Mesodermal cell (in vitro differentiated cells): ENCODE data around the gene UBXN6.

ENCODE experiments used
- H3K27ac ChIP-seq: 2 replicates; pipeline ENCODE4 v1.7.0; 2013; ENCODE audit warnings: mild to moderate bottlenecking, low read depth, low read length, moderate library complexity; ENCODE audit not compliant: severe bottlenecking
- H3K36me3 ChIP-seq: 2 replicates; pipeline ENCODE4 v1.7.1; 2013; ENCODE audit warnings: mild to moderate bottlenecking, low read length, moderate library complexity; ENCODE audit not compliant: control insufficient read depth, insufficient read depth
- H3K4me1 ChIP-seq: one replicate; pipeline ENCODE4 v1.7.1; 2013; ENCODE audit warnings: mild to moderate bottlenecking, low read length; ENCODE audit not compliant: insufficient read depth, control insufficient read depth, poor library complexity, severe bottlenecking
- H3K4me3 ChIP-seq: 2 replicates; pipeline ENCODE4 v1.7.0; 2013; ENCODE audit warnings: low read length, control low read depth, mild to moderate bottlenecking; ENCODE audit not compliant: insufficient read depth, poor library complexity, severe bottlenecking; ENCODE audit errors: extremely low read depth
- H3K9me3 ChIP-seq: 2 replicates; pipeline ENCODE4 v1.7.1; 2013; ENCODE audit warnings: mild to moderate bottlenecking, low read length, moderate library complexity; ENCODE audit not compliant: control insufficient read depth
- WGBS, 2 experiments: methylation state at CpG; one replicate each; pipeline ENCODE4 v1.1.5; 2013; ENCODE audit warnings: missing lambda C conversion rate in 2 of 2; ENCODE audit not compliant: insufficient coverage in 2 of 2; 5-methylcytosine and 5-hydroxymethylcytosine counted together

Gene UBXN6

DNA sequence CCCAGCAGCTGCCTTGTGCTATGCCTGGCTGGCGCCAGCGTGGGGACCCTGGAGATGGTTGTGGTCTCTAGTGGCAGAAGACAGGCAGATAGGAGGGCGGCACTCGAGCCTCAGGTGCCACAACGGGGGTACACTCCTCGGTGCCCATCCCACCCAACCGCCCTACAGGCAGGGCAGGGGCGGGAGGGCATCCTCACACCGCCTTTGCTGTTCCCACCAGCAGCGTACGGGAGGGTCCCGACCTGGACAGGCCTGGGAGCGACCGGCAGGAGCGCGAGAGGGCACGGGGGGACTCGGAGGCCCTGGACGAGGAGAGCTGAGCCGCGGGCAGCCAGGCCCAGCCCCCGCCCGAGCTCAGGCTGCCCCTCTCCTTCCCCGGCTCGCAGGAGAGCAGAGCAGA lies 44.1 kb upstream of the UBXN6 start:
- H3K36me3 ChIP-seq: peaks cover 64% of the 10 kb centered on the region

DNA sequence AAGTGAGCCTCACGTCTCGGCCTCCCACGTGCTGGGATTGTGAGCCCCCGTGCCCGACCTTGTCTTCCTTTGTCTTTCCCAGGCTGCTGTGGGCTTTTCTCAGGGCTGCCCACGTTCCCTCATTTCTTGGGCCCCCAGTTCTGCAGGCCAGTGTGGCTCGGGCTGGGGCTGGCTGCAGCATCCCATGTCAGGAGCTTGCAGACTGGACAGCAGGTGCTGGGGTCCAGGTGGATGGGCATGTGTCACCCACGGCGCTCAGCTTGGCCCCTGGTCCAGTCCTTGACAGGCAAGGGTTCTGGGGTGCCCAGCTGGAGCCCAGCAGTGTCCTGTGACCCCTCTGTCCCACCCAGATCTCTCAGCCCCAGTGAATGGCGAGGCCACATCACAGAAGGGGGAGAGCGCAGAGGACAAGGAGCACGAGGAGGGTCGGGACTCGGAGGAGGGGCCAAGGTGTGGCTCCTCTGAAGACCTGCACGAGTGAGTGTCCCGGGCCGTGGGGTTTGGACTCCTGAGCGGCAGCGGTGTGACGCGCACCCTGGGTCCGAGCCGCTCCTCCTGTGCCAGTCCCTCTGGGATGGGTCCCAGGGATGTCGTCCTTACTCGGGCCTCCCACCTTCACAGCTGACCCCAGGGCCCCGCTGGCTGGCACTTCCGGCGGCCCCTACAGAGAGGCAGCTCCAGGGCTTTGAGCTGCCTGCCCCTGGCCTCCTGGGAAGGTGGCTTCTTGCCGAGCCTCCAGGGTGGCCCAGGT lies 43.4 kb upstream of the UBXN6 start:
- 96 to 99% methylated on average over 22 to 29 of the region's 29 CpGs for WGBS, 2 experiments
- Histone ChIP-seq H3K4me3 (no peak overlapping the region), H3K36me3 (peaks cover 65% of the 10 kb centered on the region), H3K4me1 (peaks cover under 1% of the 10 kb centered on the region), H3K9me3 (no peaks in the 10 kb centered on the region), H3K27ac (no peak overlapping the region)

More for the DNA sequence above, 44.1 kb upstream of the UBXN6 start:
- Histone ChIP-seq H3K4me3 (no peak overlapping the region), H3K27ac (no peak overlapping the region), H3K9me3 (no peaks in the 10 kb centered on the region), H3K4me1 (peaks cover 7% of the 10 kb centered on the region)
- WGBS, 2 experiments: 91 to 92% methylated on average over 19 to 23 of the region's 25 CpGs

DNA sequence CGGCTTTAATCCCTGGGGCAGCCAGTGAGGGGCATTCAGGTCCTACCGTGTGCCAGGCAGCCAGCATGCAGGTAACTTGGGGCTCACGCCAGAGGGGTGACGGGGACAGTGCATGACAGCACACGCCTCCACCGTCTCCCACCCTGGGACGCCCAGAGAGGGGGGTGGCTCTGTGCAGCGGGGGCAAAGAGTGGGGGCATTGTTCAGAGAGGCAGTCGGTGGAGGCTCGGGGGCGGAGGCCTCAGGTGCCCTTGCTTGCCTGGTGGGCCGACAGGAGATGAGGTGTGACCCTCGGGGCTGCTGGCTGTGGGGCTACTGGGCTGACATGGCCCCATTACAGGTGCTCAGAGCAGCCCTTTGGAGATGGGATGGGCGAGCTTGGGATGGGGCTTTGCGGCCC lies 42.3 kb upstream of the UBXN6 start:
- 94 to 98% methylated on average over 14 of the region's 15 CpGs for WGBS, 2 experiments

GRCh38 chr19:4499318-4499717 lies 41.7 kb upstream of the UBXN6 start:
- Histone ChIP-seq H3K27ac (no peak overlapping the region), H3K4me1 (no peaks in the 10 kb centered on the region), H3K4me3 (no peak overlapping the region), H3K9me3 (no peaks in the 10 kb centered on the region), H3K36me3 (peaks cover 63% of the 10 kb centered on the region)
- WGBS, 2 experiments: 90 to 98% methylated on average over 19 to 23 of the region's 23 CpGs

More for the DNA sequence above, 42.3 kb upstream of the UBXN6 start:
- Histone ChIP-seq H3K36me3 (peaks cover 64% of the 10 kb centered on the region), H3K9me3 (no peaks in the 10 kb centered on the region), H3K4me3 (no peak overlapping the region), H3K27ac (no peak overlapping the region), H3K4me1 (no peaks in the 10 kb centered on the region)

DNA sequence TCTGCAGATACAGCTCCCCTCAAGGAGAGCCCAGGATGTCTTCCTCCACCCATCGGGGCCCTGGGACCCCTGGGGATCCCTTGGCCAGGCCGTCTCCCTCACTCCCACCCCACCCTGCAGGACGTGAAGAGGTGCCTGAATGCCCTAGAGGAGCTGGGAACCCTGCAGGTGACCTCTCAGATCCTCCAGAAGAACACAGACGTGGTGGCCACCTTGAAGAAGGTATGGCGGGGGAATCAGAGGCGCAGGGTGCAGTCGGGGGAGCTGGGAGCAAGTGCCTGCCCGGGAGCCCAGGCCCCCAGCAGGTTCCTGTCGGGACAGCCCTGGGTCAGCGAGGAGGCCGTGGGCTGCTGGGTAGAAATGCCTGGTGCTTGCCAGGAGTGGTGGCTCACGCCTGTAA lies 41.1 kb upstream of the UBXN6 start:
- Histone ChIP-seq H3K4me1 (no peaks in the 10 kb centered on the region), H3K36me3 (peaks cover 70% of the 10 kb centered on the region), H3K4me3 (no peak overlapping the region), H3K27ac (no peak overlapping the region), H3K9me3 (no peaks in the 10 kb centered on the region)
- 86 to 88% methylated on average over 8 to 11 of the region's 12 CpGs for WGBS, 2 experiments

GRCh38 chr19:4497770-4498389 lies 40.3 kb upstream of the UBXN6 start:
- Histone ChIP-seq H3K4me3 (no peak overlapping the region), H3K4me1 (no peaks in the 10 kb centered on the region), H3K9me3 (no peaks in the 10 kb centered on the region), H3K27ac (no peak overlapping the region), H3K36me3 (peaks cover 75% of the 10 kb centered on the region)
- WGBS, 2 experiments: 96 to 97% methylated on average over 21 to 25 of the region's 25 CpGs

GRCh38 chr19:4496304-4496703 lies 38.7 kb upstream of the UBXN6 start:
- H3K36me3 ChIP-seq: peaks cover 79% of the 10 kb centered on the region

GRCh38 chr19:4495471-4495870 lies 37.9 kb upstream of the UBXN6 start:
- Histone ChIP-seq H3K9me3 (no peaks in the 10 kb centered on the region), H3K4me3 (no peak overlapping the region), H3K4me1 (no peaks in the 10 kb centered on the region), H3K27ac (no peak overlapping the region), H3K36me3 (peaks cover 77% of the 10 kb centered on the region)
- 93 to 98% methylated on average over 9 to 12 of the region's 12 CpGs for WGBS, 2 experiments

More at GRCh38 chr19:4496304-4496703, 38.7 kb upstream of the UBXN6 start:
- Histone ChIP-seq H3K27ac (no peak overlapping the region), H3K4me3 (no peak overlapping the region), H3K4me1 (no peaks in the 10 kb centered on the region), H3K9me3 (no peaks in the 10 kb centered on the region)
- WGBS, 2 experiments: 91 to 93% methylated on average over 9 to 13 of the region's 18 CpGs

GRCh38 chr19:4494691-4495064 lies 37.1 kb upstream of the UBXN6 start:
- WGBS, 2 experiments: 96 to 97% methylated on average over 7 to 8 of the region's 8 CpGs
- Histone ChIP-seq H3K36me3 (peaks cover 79% of the 10 kb centered on the region), H3K4me3 (no peak overlapping the region), H3K4me1 (no peaks in the 10 kb centered on the region), H3K27ac (no peak overlapping the region), H3K9me3 (no peaks in the 10 kb centered on the region)

DNA sequence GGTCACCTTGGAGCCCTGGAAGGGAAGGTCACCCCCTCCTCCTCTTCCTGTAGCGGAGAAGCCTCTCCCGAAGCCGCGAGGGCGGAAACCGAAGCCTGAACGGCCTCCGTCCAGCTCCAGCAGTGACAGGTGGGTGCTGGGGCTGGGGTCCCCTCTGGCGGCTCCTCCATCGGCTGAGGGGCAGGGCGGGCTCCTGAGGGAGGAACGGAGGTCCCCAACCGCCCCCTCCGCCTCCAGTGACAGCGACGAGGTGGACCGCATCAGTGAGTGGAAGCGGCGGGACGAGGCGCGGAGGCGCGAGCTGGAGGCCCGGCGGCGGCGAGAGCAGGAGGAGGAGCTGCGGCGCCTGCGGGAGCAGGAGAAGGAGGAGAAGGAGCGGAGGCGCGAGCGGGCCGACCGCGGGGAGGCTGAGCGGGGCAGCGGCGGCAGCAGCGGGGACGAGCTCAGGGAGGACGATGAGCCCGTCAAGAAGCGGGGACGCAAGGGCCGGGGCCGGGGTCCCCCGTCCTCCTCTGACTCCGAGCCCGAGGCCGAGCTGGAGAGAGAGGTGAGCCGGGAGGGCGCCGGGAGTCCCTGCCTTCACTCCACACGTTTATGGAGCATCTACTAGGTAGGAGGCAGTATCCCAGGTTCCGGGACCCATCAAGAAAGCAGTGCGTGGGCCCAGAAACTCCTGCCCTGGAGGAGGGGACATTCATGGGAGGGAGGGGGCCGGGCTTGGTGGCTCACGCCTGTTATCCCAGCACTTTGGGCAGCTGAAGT lies 36.5 kb upstream of the UBXN6 start:
- H3K36me3 ChIP-seq: peaks cover 84% of the 10 kb centered on the region

More for the DNA sequence above, 36.5 kb upstream of the UBXN6 start:
- Histone ChIP-seq H3K9me3 (no peaks in the 10 kb centered on the region), H3K4me1 (no peaks in the 10 kb centered on the region), H3K27ac (no peak overlapping the region), H3K4me3 (no peak overlapping the region)
- 97 to 98% methylated on average over 37 to 60 of the region's 61 CpGs for WGBS, 2 experiments
